Measurements from ENCODE around the gene RAB28. TPM values are rescaled to one million over a fixed set of nuclear protein-coding genes. Genes with fewer than 3 reads are reported as not detected.

The RAB28 gene
- total RNA-seq, 1 donor from 2014 or later = 16.0 TPM

GRCh38 chr4:13364653-13365052, 119.5 kb downstream of the RAB28 start:
- no peak for DNase-seq (ENCODE audit: low read depth)
- H3K4me3 ChIP-seq (ENCODE audit: low read depth, low read length) = no peak overlapping the region
- TF ChIP-seq CTCF (conservative IDR thresholded peaks at IDR 0.05; ENCODE audit: low read depth, low read length) = no peak

GRCh38 chr4:13364172-13364571, 120.0 kb downstream of the RAB28 start:
- DNase-seq (ENCODE audit: low read depth) = no peak
- no peak for TF ChIP-seq CTCF (conservative IDR thresholded peaks at IDR 0.05; ENCODE audit: low read depth, low read length)
- H3K4me3 ChIP-seq (ENCODE audit: low read depth, low read length) = no peak overlapping the region

- TF ChIP-seq CTCF (conservative IDR thresholded peaks at IDR 0.05; ENCODE audit: low read depth, low read length) = no peak
- no peak for DNase-seq (ENCODE audit: low read depth)
- no peak overlapping the region for H3K4me3 ChIP-seq (ENCODE audit: low read depth, low read length)
These were observed 124.3 kb downstream of the RAB28 start for GRCh38 chr4:13359809-13360208.

- no peak for DNase-seq (ENCODE audit: low read depth)
- TF ChIP-seq CTCF (conservative IDR thresholded peaks at IDR 0.05; ENCODE audit: low read depth, low read length) = no peak
- no peak overlapping the region for H3K4me3 ChIP-seq (ENCODE audit: low read depth, low read length)
These were observed 128.8 kb downstream of the RAB28 start for GRCh38 chr4:13355111-13355880.

- H3K4me3 ChIP-seq (ENCODE audit: low read depth, low read length) = no peak overlapping the region
- TF ChIP-seq CTCF (conservative IDR thresholded peaks at IDR 0.05; ENCODE audit: low read depth, low read length) = no peak
- no peak for DNase-seq (ENCODE audit: low read depth)
These were observed 135.0 kb downstream of the RAB28 start for GRCh38 chr4:13349096-13349495.

GRCh38 chr4:13348216-13348615, 135.9 kb downstream of the RAB28 start:
- H3K4me3 ChIP-seq (ENCODE audit: low read depth, low read length) = no peak overlapping the region
- no peak for DNase-seq (ENCODE audit: low read depth)
- TF ChIP-seq CTCF (conservative IDR thresholded peaks at IDR 0.05; ENCODE audit: low read depth, low read length) = no peak

GRCh38 chr4:13347517-13348125, 136.5 kb downstream of the RAB28 start:
- no peak overlapping the region for H3K4me3 ChIP-seq (ENCODE audit: low read depth, low read length)
- no peak for TF ChIP-seq CTCF (conservative IDR thresholded peaks at IDR 0.05; ENCODE audit: low read depth, low read length)
- DNase-seq (ENCODE audit: low read depth) = no peak
